OCI-LY7 (cell line): ENCODE results near the gene AGBL4.

Source experiments
- EZH2phosphoT487 ChIP-seq: fragments of 200-600 bp; sonication (generic); IDR thresholded peaks from 2 replicates; pipeline ENCODE4 v1.6.1; 2018; ENCODE audit warnings: low read depth, borderline replicate concordance, mild to moderate bottlenecking, mixed run types, antibody characterized with exemption, low read length, moderate library complexity, mixed read lengths
- TF ChIP-seq, protein P1 (sequence below): fragments of 200-600 bp; sonication (generic); conservative IDR thresholded peaks from 2 replicates; pipeline ENCODE4 v1.5.1; 2014; ENCODE audit warnings: mild to moderate bottlenecking, antibody characterized with exemption, low read length, moderate library complexity, mixed read lengths

DNA sequence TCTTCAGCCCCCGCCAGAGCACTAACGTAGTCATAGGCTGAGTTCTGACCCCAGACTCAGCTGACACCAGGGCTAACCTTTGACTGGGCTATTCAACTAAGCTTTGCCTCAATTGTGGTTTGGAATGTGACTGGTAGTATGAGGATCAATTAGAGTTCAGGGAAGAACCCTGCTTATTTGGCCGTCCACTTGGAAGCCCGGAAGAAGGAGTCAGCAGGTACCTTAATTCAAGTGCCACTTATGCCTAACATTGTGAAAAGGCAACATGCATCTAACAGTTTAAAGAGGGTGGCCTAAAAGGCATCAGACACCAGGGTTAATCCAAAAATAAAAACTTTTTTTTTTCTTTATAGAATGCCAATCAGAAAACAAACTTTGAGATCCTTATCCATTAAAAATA lies 1339.4 kb downstream of the AGBL4 start:
- TF ChIP-seq, protein P1, sequence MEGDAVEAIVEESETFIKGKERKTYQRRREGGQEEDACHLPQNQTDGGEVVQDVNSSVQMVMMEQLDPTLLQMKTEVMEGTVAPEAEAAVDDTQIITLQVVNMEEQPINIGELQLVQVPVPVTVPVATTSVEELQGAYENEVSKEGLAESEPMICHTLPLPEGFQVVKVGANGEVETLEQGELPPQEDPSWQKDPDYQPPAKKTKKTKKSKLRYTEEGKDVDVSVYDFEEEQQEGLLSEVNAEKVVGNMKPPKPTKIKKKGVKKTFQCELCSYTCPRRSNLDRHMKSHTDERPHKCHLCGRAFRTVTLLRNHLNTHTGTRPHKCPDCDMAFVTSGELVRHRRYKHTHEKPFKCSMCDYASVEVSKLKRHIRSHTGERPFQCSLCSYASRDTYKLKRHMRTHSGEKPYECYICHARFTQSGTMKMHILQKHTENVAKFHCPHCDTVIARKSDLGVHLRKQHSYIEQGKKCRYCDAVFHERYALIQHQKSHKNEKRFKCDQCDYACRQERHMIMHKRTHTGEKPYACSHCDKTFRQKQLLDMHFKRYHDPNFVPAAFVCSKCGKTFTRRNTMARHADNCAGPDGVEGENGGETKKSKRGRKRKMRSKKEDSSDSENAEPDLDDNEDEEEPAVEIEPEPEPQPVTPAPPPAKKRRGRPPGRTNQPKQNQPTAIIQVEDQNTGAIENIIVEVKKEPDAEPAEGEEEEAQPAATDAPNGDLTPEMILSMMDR, result no peak
- no peak for TF ChIP-seq EZH2phosphoT487
